RWPE1 (cell line): ENCODE data around the gene CAMK1.
"Not testable (repeated sequence)": the region's sequence is repeated elsewhere in the genome, so short reads cannot be mapped to it uniquely, and the experiment has no call there.

Experiments used
- CTCF ChIA-PET: fragments of 350-600 bp; sonication (Branson Sonifier 250); formaldehyde crosslinking; extraction: SDS; loops from one replicate; lab custom pipeline; 2021; lab: Yijun Ruan, JAX
- POLR2A ChIA-PET: fragments of 400-600 bp; formaldehyde crosslinking; extraction: SDS; loops from one replicate; lab custom pipeline; 2020; ENCODE audit warnings: antibody characterized with exemption; ENCODE audit not compliant: low non-redundant PET; lab: Yijun Ruan, JAX
- DNase-seq: peaks from one replicate; pipeline ENCODE4 v3.0.0; 2012; ENCODE audit warnings: low spot score
- H3K27ac ChIP-seq: fragments of 450-650 bp; 2 replicates; pipeline ENCODE4 v1.5.1; 2017
- CTCF ChIP-seq: fragments of 450-650 bp; conservative IDR thresholded peaks from 2 replicates; pipeline ENCODE4 v1.5.1; 2017; ENCODE audit warnings: low read depth, mild to moderate bottlenecking

The CAMK1 gene

GRCh38 chr3:9779075-9779593 is 9.4 kb upstream of the CAMK1 start:
- H3K27ac ChIP-seq = no peak overlapping the region
- no peak for TF ChIP-seq CTCF

GRCh38 chr3:9778143-9779074 is 8.7 kb upstream of the CAMK1 start:
- TF ChIP-seq CTCF = no peak
- POLR2A ChIA-PET = interaction anchor here (1.0 kb wide), 1 partner anchor 9 kb away, joined by 3 read pairs; the partner anchor contains the start of gene CAMK1
- no peak for DNase-seq
- no peak overlapping the region for H3K27ac ChIP-seq
- CTCF ChIA-PET = no interaction called here

More at GRCh38 chr3:9779075-9779593, 9.4 kb upstream of the CAMK1 start:
- ChIA-PET POLR2A (no interaction called here), CTCF (no interaction called here)
- no peak for DNase-seq

GRCh38 chr3:9777694-9778021 is 7.9 kb upstream of the CAMK1 start:
- CTCF ChIA-PET = no interaction called here
- POLR2A ChIA-PET = interaction anchor here (1.0 kb wide), 1 partner anchor 8 kb away, joined by 3 read pairs; the partner anchor contains the start of gene CAMK1

GRCh38 chr3:9776896-9777693 is 7.3 kb upstream of the CAMK1 start:
- CTCF ChIA-PET = no interaction called here
- POLR2A ChIA-PET = interaction anchor here (1.0 kb wide), 1 partner anchor 7 kb away, joined by 3 read pairs; the partner anchor contains the start of gene CAMK1
- TF ChIP-seq CTCF = no peak
- no peak overlapping the region for H3K27ac ChIP-seq
- DNase-seq = no peak

More at GRCh38 chr3:9777694-9778021, 7.9 kb upstream of the CAMK1 start:
- no peak for DNase-seq
- H3K27ac ChIP-seq = no peak overlapping the region
- TF ChIP-seq CTCF = no peak

- POLR2A ChIA-PET, DNase-seq, CTCF ChIA-PET: not testable (repeated sequence)
- H3K27ac ChIP-seq = peak overlapping the region; percentile 82
Observed at GRCh38 chr3:9771007-9771406, 1.3 kb upstream of the CAMK1 start.

GRCh38 chr3:9770276-9770812 is 597 bp upstream of the CAMK1 start:
- no peak for DNase-seq
- TF ChIP-seq CTCF = no peak
- POLR2A ChIA-PET = interaction anchor here (0.9 kb wide), 1 partner anchor 8 kb away, joined by 3 read pairs; no protein-coding TSS in a partner anchor
- peak overlapping the region; percentile 82 for H3K27ac ChIP-seq
- CTCF ChIA-PET = no interaction called here
